ENCODE measurements around the gene GTPBP1. TPM values are rescaled to one million over a fixed set of nuclear protein-coding genes. Genes with fewer than 3 reads are reported as not detected.

Gene GTPBP1
- polyA plus RNA-seq, 1 of the 3 experiments (the other 2 are of a cell fraction) = 15.2 TPM

- 94% methylated on average over 3 of the region's 3 CpGs for WGBS (ENCODE audit: low lambda C conversion rate)
- Histone ChIP-seq H3K9ac (no peak overlapping the region), H3K36me3 (replicated peaks in 1 of 2; ENCODE audit: control insufficient read depth in 1 of 2, insufficient read depth in 2 of 2, low read length in 1 of 2) (peaks cover 0 to 3% of the 10 kb centered on the region in 2 experiments), H4K20me1 (ENCODE audit: insufficient read depth) (peaks cover 21% of the 10 kb centered on the region; the same call in 1 of the 2 replicates), H2AFZ (ENCODE audit: low read depth) (no peak overlapping the region), H3K4me2 (0 out of 2 replicates have a peak overlapping the region, but pooled peaks have one; percentile 77), H3K9me3 (no peaks in the 10 kb centered on the region), H3F3A (replicated peaks; ENCODE audit: insufficient read depth) (no peaks in the 10 kb centered on the region), H3K9me2 (no peaks in the 10 kb centered on the region), H3K79me2 (ENCODE audit: insufficient read depth) (peaks cover 65% of the 10 kb centered on the region), H3K27me3 (ENCODE audit: insufficient read depth) (no peaks in the 10 kb centered on the region), H3K4me1 (ENCODE audit: control insufficient read depth in 1 of 2, insufficient read depth in 2 of 2, low read depth in 1 of 2, low read length in 1 of 2) (peaks cover 0 to 5% of the 10 kb centered on the region in 2 experiments; a peak in 2 of 4 replicates), H3K4me3 (ENCODE audit: low read depth in 2 of 2, low read length in 1 of 2) (no peak overlapping the region), H3K27ac (ENCODE audit: low read depth in 2 of 2, low read length in 1 of 2) (no peak overlapping the region)
- DNase-seq = no peak
- POLR2A ChIA-PET = no interaction called here
- no peak for TF ChIP-seq USF2 (IDR thresholded peaks at IDR 0.05; ENCODE audit: borderline replicate concordance, low read depth, low read length)
- no peak for TF ChIP-seq TAF1 (IDR thresholded peaks at IDR 0.05; ENCODE audit: borderline replicate concordance, low read depth, low read length)
- TF ChIP-seq EP300 (IDR thresholded peaks at IDR 0.05; ENCODE audit: borderline replicate concordance in 1 of 2, low read depth in 1 of 2, low read length in 1 of 2) = no peak
- TF ChIP-seq CTCF (IDR thresholded peaks at IDR 0.05) = no peak
- no peak for TF ChIP-seq CHD2 (IDR thresholded peaks at IDR 0.05; ENCODE audit: low read length, partially characterized antibody)
- CTCF ChIA-PET = interaction anchor here (1.3 to 1.7 kb wide), 2 partner anchors 25 to 26 kb away, joined by 3 to 6 read pairs; partner anchors contain the start of gene TOMM22
Observed at GRCh38 chr22:38707984-38708383, 2.2 kb downstream of the GTPBP1 start.

- no peaks in the 10 kb centered on the region for H3K27me3 ChIP-seq (ENCODE audit: insufficient read depth)
- H3F3A ChIP-seq (replicated peaks; ENCODE audit: insufficient read depth) = no peaks in the 10 kb centered on the region
- 91% methylated on average over 3 of the region's 3 CpGs for WGBS (ENCODE audit: low lambda C conversion rate)
- H4K20me1 ChIP-seq (ENCODE audit: insufficient read depth) = peaks cover 21% of the 10 kb centered on the region; the same call in 1 of the 2 replicates
- no peak overlapping the region for H3K27ac ChIP-seq (ENCODE audit: low read depth in 2 of 2, low read length in 1 of 2)
- H3K4me2 ChIP-seq = no peak overlapping the region
- H3K9ac ChIP-seq = no peak overlapping the region
- H3K9me3 ChIP-seq = no peaks in the 10 kb centered on the region
- H2AFZ ChIP-seq (ENCODE audit: low read depth) = no peak overlapping the region
- peaks cover 79% of the 10 kb centered on the region for H3K79me2 ChIP-seq (ENCODE audit: insufficient read depth)
- CTCF ChIA-PET = no interaction called here
- H3K4me3 ChIP-seq (ENCODE audit: low read depth in 2 of 2, low read length in 1 of 2) = no peak overlapping the region
- no peak for DNase-seq
- peaks cover 0 to 3% of the 10 kb centered on the region in 2 experiments for H3K36me3 ChIP-seq (replicated peaks in 1 of 2; ENCODE audit: control insufficient read depth in 1 of 2, insufficient read depth in 2 of 2, low read length in 1 of 2)
- H3K4me1 ChIP-seq (ENCODE audit: control insufficient read depth in 1 of 2, insufficient read depth in 2 of 2, low read depth in 1 of 2, low read length in 1 of 2) = peaks cover 0 to 5% of the 10 kb centered on the region in 2 experiments; a peak in 2 of 4 replicates
- POLR2A ChIA-PET = interaction anchor here (0.6 kb wide), 1 partner anchor 41 kb away, joined by 3 read pairs; no protein-coding TSS in a partner anchor
- no peaks in the 10 kb centered on the region for H3K9me2 ChIP-seq
- TF ChIP-seq USF2 (IDR thresholded peaks at IDR 0.05; ENCODE audit: borderline replicate concordance, low read depth, low read length) = no peak
- TF ChIP-seq GABPA (IDR thresholded peaks at IDR 0.05; ENCODE audit: low read depth) = no peak
- TF ChIP-seq TAF1 (IDR thresholded peaks at IDR 0.05; ENCODE audit: borderline replicate concordance, low read depth, low read length) = no peak
- no peak for TF ChIP-seq IRF3 (IDR thresholded peaks at IDR 0.05; ENCODE audit: low read depth, low read length)
- no peak for TF ChIP-seq JUND (IDR thresholded peaks at IDR 0.05)
- no peak for TF ChIP-seq RFX5 (IDR thresholded peaks at IDR 0.05; ENCODE audit: low read length)
- TF ChIP-seq EP300 (IDR thresholded peaks at IDR 0.05; ENCODE audit: borderline replicate concordance in 1 of 2, low read depth in 1 of 2, low read length in 1 of 2) = no peak
- no peak for TF ChIP-seq MEF2A (IDR thresholded peaks at IDR 0.05; ENCODE audit: borderline replicate concordance, low read depth)
- no peak for TF ChIP-seq RCOR1 (IDR thresholded peaks at IDR 0.05; ENCODE audit: low read length)
- no peak for TF ChIP-seq FOXJ3 (CRISPR knock-in tag; IDR thresholded peaks at IDR 0.05)
- TF ChIP-seq YY1 (IDR thresholded peaks at IDR 0.05; ENCODE audit: low read depth) = no peak
- TF ChIP-seq POLR2AphosphoS5 (IDR thresholded peaks at IDR 0.05; ENCODE audit: low read depth, low read length) = no peak
- TF ChIP-seq NFIC (IDR thresholded peaks at IDR 0.05; ENCODE audit: borderline replicate concordance) = no peak
- TF ChIP-seq FOSL2 (IDR thresholded peaks at IDR 0.05; ENCODE audit: borderline replicate concordance, low read depth) = no peak
- no peak for TF ChIP-seq PBX3 (IDR thresholded peaks at IDR 0.05)
- no peak for TF ChIP-seq FOXM1 (IDR thresholded peaks at IDR 0.05; ENCODE audit: low read depth)
Observed at GRCh38 chr22:38709306-38709705, 3.6 kb downstream of the GTPBP1 start.
